Hepatocyte (in vitro differentiated cells): Measurements from ENCODE around the gene SNX24. TPM values are rescaled to one million over a fixed set of nuclear protein-coding genes. Genes with fewer than 3 reads are reported as not detected.

Source experiments
- DNase-seq: peaks from one replicate; pipeline ENCODE4 v3.0.0-alpha.2; 2016; ENCODE audit warnings: low spot score
- H2AFZ ChIP-seq: fragments of 200-600 bp; sonication (generic); 2 replicates; pipeline ENCODE4 v1.6.0; 2016; ENCODE audit warnings: antibody characterized with exemption, mild to moderate bottlenecking
- H3K27ac ChIP-seq: fragments of 200-600 bp; sonication (generic); 2 replicates; pipeline ENCODE4 v1.5.1; 2016; ENCODE audit warnings: mild to moderate bottlenecking
- H3K27me3 ChIP-seq: fragments of 200-600 bp; sonication (generic); 2 replicates; pipeline ENCODE4 v1.6.1; 2016
- H3K36me3 ChIP-seq: fragments of 200-600 bp; sonication (generic); replicated peaks from 2 replicates; pipeline ENCODE4 v1.5.1; 2016; ENCODE audit warnings: low read depth; ENCODE audit not compliant: insufficient read depth
- H3K4me1 ChIP-seq: fragments of 200-600 bp; sonication (generic); 2 replicates; pipeline ENCODE4 v1.5.1; 2016; ENCODE audit warnings: mild to moderate bottlenecking, moderate library complexity; ENCODE audit not compliant: insufficient read depth
- H3K4me2 ChIP-seq: fragments of 200-600 bp; sonication (generic); 2 replicates; pipeline ENCODE4 v1.6.0; 2016
- H3K4me3 ChIP-seq: fragments of 200-600 bp; sonication (generic); 2 replicates; pipeline ENCODE4 v1.5.1; 2016; ENCODE audit warnings: mild to moderate bottlenecking
- H3K79me2 ChIP-seq: fragments of 200-600 bp; sonication (generic); 2 replicates; pipeline ENCODE4 v1.6.0; 2017; ENCODE audit warnings: mild to moderate bottlenecking
- H3K9me2 ChIP-seq: fragments of 200-600 bp; sonication (generic); replicated peaks from 2 replicates; pipeline ENCODE4 v1.6.0; 2017; ENCODE audit warnings: mild to moderate bottlenecking; ENCODE audit not compliant: insufficient read depth
- H3K9me3 ChIP-seq: fragments of 200-600 bp; sonication (generic); 2 replicates; pipeline ENCODE4 v1.5.1; 2016; ENCODE audit warnings: low read depth, mild to moderate bottlenecking
- H4K20me1 ChIP-seq: fragments of 200-600 bp; sonication (generic); 2 replicates; pipeline ENCODE4 v1.6.0; 2016; ENCODE audit warnings: mild to moderate bottlenecking; ENCODE audit not compliant: insufficient read depth, poor library complexity, severe bottlenecking
- CTCF ChIP-seq: fragments of 200-600 bp; sonication (generic); IDR thresholded peaks from 2 replicates; pipeline ENCODE4 v1.5.1; 2016; ENCODE audit warnings: antibody characterized with exemption, mild to moderate bottlenecking; ENCODE audit not compliant: poor library complexity
- EZH2 ChIP-seq: fragments of 200-600 bp; sonication (generic); IDR thresholded peaks from 2 replicates; pipeline ENCODE4 v1.6.1; 2016; ENCODE audit warnings: antibody characterized with exemption, mild to moderate bottlenecking, borderline replicate concordance
- EZH2phosphoT487 ChIP-seq: fragments of 200-600 bp; sonication (generic); IDR thresholded peaks from one replicate; pipeline ENCODE4 v1.6.1; 2018; ENCODE audit warnings: antibody characterized with exemption, mild to moderate bottlenecking, low read depth, moderate library complexity; ENCODE audit not compliant: unreplicated experiment, severe bottlenecking
- WGBS: methylation state at CpG from one replicate; pipeline ENCODE4 v1.1.6; 2016; ENCODE audit warnings: low lambda C conversion rate; ENCODE audit errors: missing lambda C conversion rate; 5-methylcytosine and 5-hydroxymethylcytosine counted together
- polyA plus RNA-seq: library from polyadenylated mRNA; unstranded; fragments of >200 nt; fragmentation: Nextera tagmentation; extraction: Ambion mirVana; gene quantifications from 2 replicates; pipeline ENCODE4 v1.2.1, GENCODE V29; 2016
- total RNA-seq: library from RNA; depleted of rRNA; stranded (reverse); fragments of >200 nt; gene quantifications from 2 replicates; pipeline ENCODE4 v1.2.3, GENCODE V29; 2014

The SNX24 gene
- total and polyA plus RNA-seq, 2 experiments from 2014 or later: 28.8 to 38.2 TPM

- Histone ChIP-seq H3K9me3 (no peaks in the 10 kb centered on the region), H3K4me2 (no peak overlapping the region), H3K4me3 (no peak overlapping the region), H4K20me1 (no peaks in the 10 kb centered on the region), H3K36me3 (no peaks in the 10 kb centered on the region), H3K27ac (no peak overlapping the region), H3K79me2 (no peaks in the 10 kb centered on the region), H3K27me3 (no peaks in the 10 kb centered on the region), H3K4me1 (peaks cover 5% of the 10 kb centered on the region), H3K9me2 (no peaks in the 10 kb centered on the region), H2AFZ (no peak overlapping the region)
- no peak for DNase-seq
- TF ChIP-seq CTCF: no peak
- TF ChIP-seq EZH2: no peak
- TF ChIP-seq EZH2phosphoT487: no peak
Measured at GRCh38 chr5:122957457-122957856, 112.0 kb downstream of the SNX24 start.

GRCh38 chr5:122959740-122960445, 114.5 kb downstream of the SNX24 start:
- WGBS: 32% methylated on average over 4 of the region's 4 CpGs
- no peak for DNase-seq
- no peaks in the 10 kb centered on the region for H3K36me3 ChIP-seq
- H3K9me2 ChIP-seq: no peaks in the 10 kb centered on the region
- no peak overlapping the region for H3K27ac ChIP-seq
- H3K4me1 ChIP-seq: peaks cover 5% of the 10 kb centered on the region
- TF ChIP-seq CTCF (no peak), EZH2 (no peak), EZH2phosphoT487 (no peak)
- no peak overlapping the region for H2AFZ ChIP-seq
- no peaks in the 10 kb centered on the region for H3K79me2 ChIP-seq
- no peak overlapping the region for H3K4me3 ChIP-seq
- H4K20me1 ChIP-seq: no peaks in the 10 kb centered on the region
- peak overlapping the region; percentile 50 for H3K4me2 ChIP-seq
- no peaks in the 10 kb centered on the region for H3K27me3 ChIP-seq
- H3K9me3 ChIP-seq: no peaks in the 10 kb centered on the region

GRCh38 chr5:122963305-122963704, 117.9 kb downstream of the SNX24 start:
- no peaks in the 10 kb centered on the region for H3K27me3 ChIP-seq
- no peaks in the 10 kb centered on the region for H3K36me3 ChIP-seq
- no peak overlapping the region for H3K27ac ChIP-seq
- no peak overlapping the region for H3K4me2 ChIP-seq
- H3K9me2 ChIP-seq: no peaks in the 10 kb centered on the region
- no peaks in the 10 kb centered on the region for H3K9me3 ChIP-seq
- H3K4me1 ChIP-seq: peaks cover 5% of the 10 kb centered on the region
- no peak overlapping the region for H2AFZ ChIP-seq
- H3K4me3 ChIP-seq: no peak overlapping the region
- H3K79me2 ChIP-seq: no peaks in the 10 kb centered on the region
- no peaks in the 10 kb centered on the region for H4K20me1 ChIP-seq
- DNase-seq: no peak
- TF ChIP-seq EZH2phosphoT487 (no peak), EZH2 (no peak), CTCF (no peak)

GRCh38 chr5:122965111-122965510, 119.7 kb downstream of the SNX24 start:
- Histone ChIP-seq H3K27ac (no peak overlapping the region), H3K79me2 (no peaks in the 10 kb centered on the region), H3K4me2 (no peak overlapping the region), H3K9me2 (no peaks in the 10 kb centered on the region), H3K4me3 (no peak overlapping the region), H3K4me1 (no peaks in the 10 kb centered on the region), H3K9me3 (no peaks in the 10 kb centered on the region), H4K20me1 (no peaks in the 10 kb centered on the region), H3K36me3 (no peaks in the 10 kb centered on the region), H2AFZ (no peak overlapping the region), H3K27me3 (no peaks in the 10 kb centered on the region)
- DNase-seq: no peak
- 59% methylated on average over 1 of the region's 1 CpG for WGBS
- TF ChIP-seq CTCF: no peak
- TF ChIP-seq EZH2phosphoT487: no peak
- TF ChIP-seq EZH2: no peak
